ENCODE results near the gene CDH5. TPM values are rescaled to one million over a fixed set of nuclear protein-coding genes. Genes with fewer than 3 reads are reported as not detected.

The CDH5 gene
- polyA plus RNA-seq, 1 of the 3 experiments (the other 2 are of a cell fraction), result not detected

DNA sequence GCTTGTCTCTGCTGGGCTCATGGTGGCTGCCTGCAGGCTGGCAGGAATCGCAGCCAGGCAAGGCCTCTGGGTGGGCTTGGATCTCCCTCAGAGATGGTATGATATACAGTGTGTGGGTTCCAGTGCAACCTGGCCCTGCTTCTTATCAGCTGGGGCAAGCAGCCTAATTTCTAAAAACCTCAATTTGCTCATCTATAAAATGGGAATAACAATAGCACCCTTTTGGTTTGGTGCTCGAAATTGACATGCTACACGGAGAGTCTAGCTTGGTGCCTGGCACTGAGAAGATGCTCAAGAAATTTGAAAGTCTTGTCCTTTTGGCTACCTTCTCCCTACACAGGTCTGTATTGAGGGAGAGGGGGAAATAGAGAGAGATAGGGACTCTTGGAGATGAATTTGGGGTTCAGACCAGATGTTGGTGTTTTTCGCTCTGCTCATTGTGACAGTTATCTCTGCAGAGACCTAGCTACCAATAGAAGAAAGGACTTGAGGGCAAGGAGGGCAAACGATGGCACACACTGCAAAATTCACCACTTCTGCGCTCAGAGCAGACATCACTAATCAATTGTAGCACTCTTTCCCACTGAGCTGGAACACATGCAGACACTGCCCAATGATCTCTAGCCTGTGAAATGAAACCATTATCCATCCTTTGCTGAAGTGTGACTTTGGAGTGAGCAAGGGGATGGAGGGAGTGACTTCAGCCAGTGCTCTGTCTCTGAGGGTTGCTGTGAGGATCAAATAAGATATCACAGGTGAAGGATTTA lies 76.2 kb downstream of the CDH5 start:
- Histone ChIP-seq H3K9me2 (no peaks in the 10 kb centered on the region), H3K27me3 (ENCODE audit: insufficient read depth) (peaks cover 6% of the 10 kb centered on the region; the same call in 1 of the 2 replicates), H4K20me1 (ENCODE audit: insufficient read depth) (no peaks in the 10 kb centered on the region), H3K79me2 (ENCODE audit: insufficient read depth) (no peaks in the 10 kb centered on the region), H2AFZ (ENCODE audit: low read depth) (no peak overlapping the region), H3K9me3 (no peaks in the 10 kb centered on the region), H3K4me1 (ENCODE audit: control insufficient read depth in 1 of 2, insufficient read depth in 2 of 2, low read depth in 1 of 2, low read length in 1 of 2) (peaks cover 0 to 3% of the 10 kb centered on the region in 2 experiments; a peak in 1 of 4 replicates), H3K27ac (ENCODE audit: low read depth in 2 of 2, low read length in 1 of 2) (no peak overlapping the region), H3K4me3 (ENCODE audit: low read depth in 2 of 2, low read length in 1 of 2) (no peak overlapping the region), H3K9ac (no peak overlapping the region), H3K4me2 (no peak overlapping the region; the same call in 1 of the 2 replicates), H3K36me3 (replicated peaks in 1 of 2; ENCODE audit: control insufficient read depth in 1 of 2, insufficient read depth in 2 of 2, low read length in 1 of 2) (no peaks in the 10 kb centered on the region), H3F3A (replicated peaks; ENCODE audit: insufficient read depth) (no peaks in the 10 kb centered on the region)
- DNase-seq, result no peak
- POLR2A ChIA-PET, result no interaction called here
- CTCF ChIA-PET, result interaction anchor here (1.3 to 1.7 kb wide), 3 partner anchors 31 to 166 kb away, joined by 3 to 4 read pairs (median 4); no protein-coding TSS in a partner anchor
- WGBS (ENCODE audit: low lambda C conversion rate), result 81% methylated on average over 6 of the region's 6 CpGs
- TF ChIP-seq RAD21 (IDR thresholded peaks at IDR 0.05; ENCODE audit: low read length), result no peak
- no peak for TF ChIP-seq RFX5 (IDR thresholded peaks at IDR 0.05; ENCODE audit: low read length)
- no peak for TF ChIP-seq MXI1 (IDR thresholded peaks at IDR 0.05; ENCODE audit: low read depth, low read length)
- TF ChIP-seq EZH2phosphoT487 (IDR thresholded peaks at IDR 0.05; ENCODE audit: borderline replicate concordance, low read depth), result no peak
- TF ChIP-seq GATA2 (CRISPR knock-in tag; IDR thresholded peaks at IDR 0.05), result no peak
- no peak for TF ChIP-seq NFIC (IDR thresholded peaks at IDR 0.05; ENCODE audit: borderline replicate concordance)

DNA sequence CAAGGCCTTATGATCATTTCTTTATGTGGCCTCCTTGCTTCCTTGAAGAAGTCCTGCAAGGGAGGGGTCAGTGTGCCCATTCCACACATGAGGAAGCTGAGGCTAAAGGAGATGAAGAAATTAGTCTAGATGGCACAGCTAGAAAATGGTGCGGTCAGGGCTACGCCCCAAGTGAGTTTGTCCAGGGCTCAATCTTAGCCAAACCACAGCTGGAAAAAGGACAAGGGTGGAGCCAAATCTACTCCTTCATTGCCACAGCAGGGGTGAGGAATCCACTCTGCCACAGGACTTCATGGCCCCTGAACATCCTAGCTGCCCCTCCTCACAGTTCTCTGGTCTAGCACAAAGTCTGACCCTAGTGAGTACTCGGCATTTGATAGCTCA lies 76.8 kb downstream of the CDH5 start:
- Histone ChIP-seq H3K79me2 (ENCODE audit: insufficient read depth) (no peaks in the 10 kb centered on the region), H3K4me3 (ENCODE audit: low read depth in 2 of 2, low read length in 1 of 2) (no peak overlapping the region), H3K4me1 (ENCODE audit: control insufficient read depth in 1 of 2, insufficient read depth in 2 of 2, low read depth in 1 of 2, low read length in 1 of 2) (peaks cover 0 to 3% of the 10 kb centered on the region in 2 experiments; a peak in 1 of 4 replicates), H3K9me2 (no peaks in the 10 kb centered on the region), H3K27me3 (ENCODE audit: insufficient read depth) (peaks cover 6% of the 10 kb centered on the region; the same call in 1 of the 2 replicates), H3F3A (replicated peaks; ENCODE audit: insufficient read depth) (no peaks in the 10 kb centered on the region), H3K9me3 (no peaks in the 10 kb centered on the region), H3K27ac (ENCODE audit: low read depth in 2 of 2, low read length in 1 of 2) (no peak overlapping the region), H2AFZ (ENCODE audit: low read depth) (no peak overlapping the region), H3K9ac (no peak overlapping the region), H3K36me3 (replicated peaks in 1 of 2; ENCODE audit: control insufficient read depth in 1 of 2, insufficient read depth in 2 of 2, low read length in 1 of 2) (no peaks in the 10 kb centered on the region), H4K20me1 (ENCODE audit: insufficient read depth) (no peaks in the 10 kb centered on the region), H3K4me2 (no peak overlapping the region)
- ChIA-PET POLR2A (no interaction called here), CTCF (interaction anchor here (1.3 to 1.7 kb wide), 2 partner anchors 30 to 165 kb away, joined by 3 to 4 read pairs; no protein-coding TSS in a partner anchor)
- TF ChIP-seq NRF1 (IDR thresholded peaks at IDR 0.05; ENCODE audit: low read depth, low read length) (no peak), RAD21 (IDR thresholded peaks at IDR 0.05; ENCODE audit: low read length) (no peak), EP300 (IDR thresholded peaks at IDR 0.05; ENCODE audit: borderline replicate concordance in 1 of 2, low read depth in 1 of 2, low read length in 1 of 2) (no peak), RCOR1 (IDR thresholded peaks at IDR 0.05; ENCODE audit: low read length) (no peak), RXRA (IDR thresholded peaks at IDR 0.05; ENCODE audit: borderline replicate concordance, low read depth) (no peak), FOXM1 (IDR thresholded peaks at IDR 0.05; ENCODE audit: low read depth) (no peak), TCF12 (IDR thresholded peaks at IDR 0.05) (no peak), JUND (IDR thresholded peaks at IDR 0.05) (no peak), SIN3A (IDR thresholded peaks at IDR 0.05; ENCODE audit: borderline replicate concordance, low read depth, low read length) (no peak), GABPA (IDR thresholded peaks at IDR 0.05; ENCODE audit: low read depth) (no peak), MXI1 (IDR thresholded peaks at IDR 0.05; ENCODE audit: low read depth, low read length) (no peak), RFX5 (IDR thresholded peaks at IDR 0.05; ENCODE audit: low read length) (no peak), TEAD4 (IDR thresholded peaks at IDR 0.05; ENCODE audit: borderline replicate concordance, insufficient read depth) (no peak), FOXJ3 (CRISPR knock-in tag; IDR thresholded peaks at IDR 0.05) (no peak), YY1 (IDR thresholded peaks at IDR 0.05; ENCODE audit: low read depth) (no peak)
- TF ChIP-seq, protein P1, sequence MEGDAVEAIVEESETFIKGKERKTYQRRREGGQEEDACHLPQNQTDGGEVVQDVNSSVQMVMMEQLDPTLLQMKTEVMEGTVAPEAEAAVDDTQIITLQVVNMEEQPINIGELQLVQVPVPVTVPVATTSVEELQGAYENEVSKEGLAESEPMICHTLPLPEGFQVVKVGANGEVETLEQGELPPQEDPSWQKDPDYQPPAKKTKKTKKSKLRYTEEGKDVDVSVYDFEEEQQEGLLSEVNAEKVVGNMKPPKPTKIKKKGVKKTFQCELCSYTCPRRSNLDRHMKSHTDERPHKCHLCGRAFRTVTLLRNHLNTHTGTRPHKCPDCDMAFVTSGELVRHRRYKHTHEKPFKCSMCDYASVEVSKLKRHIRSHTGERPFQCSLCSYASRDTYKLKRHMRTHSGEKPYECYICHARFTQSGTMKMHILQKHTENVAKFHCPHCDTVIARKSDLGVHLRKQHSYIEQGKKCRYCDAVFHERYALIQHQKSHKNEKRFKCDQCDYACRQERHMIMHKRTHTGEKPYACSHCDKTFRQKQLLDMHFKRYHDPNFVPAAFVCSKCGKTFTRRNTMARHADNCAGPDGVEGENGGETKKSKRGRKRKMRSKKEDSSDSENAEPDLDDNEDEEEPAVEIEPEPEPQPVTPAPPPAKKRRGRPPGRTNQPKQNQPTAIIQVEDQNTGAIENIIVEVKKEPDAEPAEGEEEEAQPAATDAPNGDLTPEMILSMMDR (IDR thresholded peaks at IDR 0.05), result no peak
- TF ChIP-seq, protein P2, sequence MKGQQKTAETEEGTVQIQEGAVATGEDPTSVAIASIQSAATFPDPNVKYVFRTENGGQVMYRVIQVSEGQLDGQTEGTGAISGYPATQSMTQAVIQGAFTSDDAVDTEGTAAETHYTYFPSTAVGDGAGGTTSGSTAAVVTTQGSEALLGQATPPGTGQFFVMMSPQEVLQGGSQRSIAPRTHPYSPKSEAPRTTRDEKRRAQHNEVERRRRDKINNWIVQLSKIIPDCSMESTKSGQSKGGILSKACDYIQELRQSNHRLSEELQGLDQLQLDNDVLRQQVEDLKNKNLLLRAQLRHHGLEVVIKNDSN (IDR thresholded peaks at IDR 0.05; ENCODE audit: borderline replicate concordance, low read depth), result no peak
- TF ChIP-seq, protein P3, sequence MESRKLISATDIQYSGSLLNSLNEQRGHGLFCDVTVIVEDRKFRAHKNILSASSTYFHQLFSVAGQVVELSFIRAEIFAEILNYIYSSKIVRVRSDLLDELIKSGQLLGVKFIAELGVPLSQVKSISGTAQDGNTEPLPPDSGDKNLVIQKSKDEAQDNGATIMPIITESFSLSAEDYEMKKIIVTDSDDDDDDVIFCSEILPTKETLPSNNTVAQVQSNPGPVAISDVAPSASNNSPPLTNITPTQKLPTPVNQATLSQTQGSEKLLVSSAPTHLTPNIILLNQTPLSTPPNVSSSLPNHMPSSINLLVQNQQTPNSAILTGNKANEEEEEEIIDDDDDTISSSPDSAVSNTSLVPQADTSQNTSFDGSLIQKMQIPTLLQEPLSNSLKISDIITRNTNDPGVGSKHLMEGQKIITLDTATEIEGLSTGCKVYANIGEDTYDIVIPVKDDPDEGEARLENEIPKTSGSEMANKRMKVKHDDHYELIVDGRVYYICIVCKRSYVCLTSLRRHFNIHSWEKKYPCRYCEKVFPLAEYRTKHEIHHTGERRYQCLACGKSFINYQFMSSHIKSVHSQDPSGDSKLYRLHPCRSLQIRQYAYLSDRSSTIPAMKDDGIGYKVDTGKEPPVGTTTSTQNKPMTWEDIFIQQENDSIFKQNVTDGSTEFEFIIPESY (IDR thresholded peaks at IDR 0.05; ENCODE audit: borderline replicate concordance, low read depth), result no peak
- TF ChIP-seq, protein P4, sequence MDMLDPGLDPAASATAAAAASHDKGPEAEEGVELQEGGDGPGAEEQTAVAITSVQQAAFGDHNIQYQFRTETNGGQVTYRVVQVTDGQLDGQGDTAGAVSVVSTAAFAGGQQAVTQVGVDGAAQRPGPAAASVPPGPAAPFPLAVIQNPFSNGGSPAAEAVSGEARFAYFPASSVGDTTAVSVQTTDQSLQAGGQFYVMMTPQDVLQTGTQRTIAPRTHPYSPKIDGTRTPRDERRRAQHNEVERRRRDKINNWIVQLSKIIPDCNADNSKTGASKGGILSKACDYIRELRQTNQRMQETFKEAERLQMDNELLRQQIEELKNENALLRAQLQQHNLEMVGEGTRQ (IDR thresholded peaks at IDR 0.05; ENCODE audit: borderline replicate concordance, low read depth, low read length), result no peak
- DNase-seq, result no peak
- WGBS (ENCODE audit: low lambda C conversion rate), result 79% methylated on average over 3 of the region's 3 CpGs
